ENCODE results near the gene C17orf100.
"Not testable (repeated sequence)": the region's sequence is repeated elsewhere in the genome, so short reads cannot be mapped to it uniquely, and the experiment has no call there.

Gene C17orf100

DNA sequence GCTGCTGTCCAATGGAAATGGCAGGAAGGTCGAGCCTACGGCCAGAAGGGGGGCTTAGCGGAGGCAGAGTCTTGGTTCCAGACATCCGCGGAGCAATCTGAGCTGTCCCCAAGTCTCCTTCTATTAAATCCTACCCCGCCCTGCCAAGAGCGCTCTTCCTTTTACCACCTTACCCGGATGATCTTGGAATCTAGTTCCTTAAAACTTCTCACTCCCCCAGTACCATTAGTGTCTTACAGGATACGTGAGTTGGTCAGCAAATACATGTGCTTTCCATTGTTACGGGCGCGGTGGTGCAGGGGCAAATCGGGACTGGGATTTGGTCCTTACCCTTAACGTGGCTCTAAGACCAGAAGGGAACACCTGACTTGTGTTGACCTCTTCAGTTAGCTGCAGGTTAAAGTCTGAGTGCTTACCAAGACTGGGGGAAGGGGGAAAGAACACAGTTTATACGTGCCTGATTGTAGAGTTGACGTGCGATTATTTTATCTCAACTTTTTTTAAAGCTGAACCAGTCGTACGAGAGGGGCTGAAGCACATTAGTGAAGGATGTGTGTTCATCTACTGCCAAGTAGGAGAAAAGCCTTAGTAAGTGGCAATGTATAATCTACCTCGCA lies 10.2 kb upstream of the C17orf100 start:
- Histone ChIP-seq H3K4me1 (ENCODE audit: control insufficient read depth in 1 of 2, insufficient read depth in 2 of 2, low read length in 2 of 2) (peaks cover 0 to 27% of the 10 kb centered on the region in 2 donors), H3K36me3 (ENCODE audit: control insufficient read depth in 1 of 2, insufficient read depth in 2 of 2, low read length in 2 of 2) (peaks cover 16 to 28% of the 10 kb centered on the region in 2 donors), H3K27ac (ENCODE audit: low read length) (peak overlapping the region; percentile 93), H3K9me3 (ENCODE audit: control insufficient read depth in 1 of 2, low read length in 2 of 2) (no peaks in the 10 kb centered on the region), H3K4me3 (ENCODE audit: low read depth in 1 of 2, low read length in 2 of 2) (peak overlapping the region; percentile 79 to 96), H3K27me3 (ENCODE audit: low read depth, low read length) (no peaks in the 10 kb centered on the region)

DNA sequence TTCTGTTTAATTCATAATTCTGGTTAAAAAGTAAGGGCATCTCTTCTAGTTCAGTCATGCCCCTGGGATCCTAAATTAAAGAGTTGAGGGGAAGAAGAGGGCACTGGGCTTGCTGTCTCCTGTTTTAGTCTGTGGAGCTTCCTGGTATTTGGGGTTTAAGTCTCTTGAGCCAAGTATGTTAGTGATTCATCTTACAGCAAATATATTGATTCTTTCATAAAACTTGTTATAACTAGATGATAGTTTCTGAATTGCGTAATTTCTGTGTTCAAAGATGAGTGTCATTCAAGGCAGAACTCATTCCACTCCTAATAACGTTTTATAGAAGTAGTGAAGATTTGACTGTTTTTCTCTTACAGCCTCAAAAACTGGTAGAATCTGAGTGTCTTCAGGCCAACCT lies 9.0 kb upstream of the C17orf100 start:
- Histone ChIP-seq H3K9me3 (ENCODE audit: control insufficient read depth in 1 of 2, low read length in 2 of 2) (no peaks in the 10 kb centered on the region), H3K27me3 (ENCODE audit: low read depth, low read length) (no peaks in the 10 kb centered on the region), H3K36me3 (ENCODE audit: control insufficient read depth in 1 of 2, insufficient read depth in 2 of 2, low read length in 2 of 2) (peaks cover 16 to 34% of the 10 kb centered on the region in 2 donors), H3K4me1 (ENCODE audit: control insufficient read depth in 1 of 2, insufficient read depth in 2 of 2, low read length in 2 of 2) (peaks cover 0 to 27% of the 10 kb centered on the region in 2 donors), H3K27ac (ENCODE audit: low read length) (no peak overlapping the region), H3K4me3 (ENCODE audit: low read depth in 1 of 2, low read length in 2 of 2) (no peak overlapping the region)

DNA sequence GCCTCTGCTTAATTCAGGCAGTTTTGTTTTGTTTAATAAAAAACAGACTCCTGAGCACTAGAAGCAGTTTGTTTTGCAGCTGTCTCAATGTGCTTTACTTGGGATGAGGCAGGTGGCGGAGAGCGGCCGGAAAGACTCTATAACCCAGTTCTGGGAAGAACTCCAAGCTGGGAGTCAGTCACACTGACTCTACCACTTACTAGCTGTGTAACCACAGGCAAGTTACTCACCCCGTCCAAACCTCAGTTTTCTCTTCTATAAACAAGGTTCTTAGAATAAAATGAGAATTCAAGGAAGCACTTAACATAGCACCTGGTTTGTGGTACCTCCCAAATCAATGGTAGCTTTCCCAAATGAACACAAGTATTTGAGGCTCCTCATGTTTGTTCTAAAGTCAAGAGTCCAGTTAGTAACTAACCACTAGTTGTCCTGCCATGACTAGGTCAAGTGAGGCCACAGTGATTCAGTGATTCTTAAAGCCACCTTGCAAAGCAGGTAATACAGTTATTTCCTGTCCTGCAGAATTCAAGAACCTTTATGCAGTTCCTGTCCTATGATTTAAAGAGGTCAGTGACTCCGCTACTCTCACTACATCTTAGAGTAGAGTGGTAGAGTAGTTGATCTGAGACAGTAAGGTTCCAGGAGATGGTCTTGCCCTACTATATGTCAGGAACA lies 8.0 kb upstream of the C17orf100 start:
- Histone ChIP-seq H3K4me1 (ENCODE audit: control insufficient read depth in 1 of 2, insufficient read depth in 2 of 2, low read length in 2 of 2) (peaks cover 0 to 23% of the 10 kb centered on the region in 2 donors), H3K27me3 (ENCODE audit: low read depth, low read length) (no peaks in the 10 kb centered on the region), H3K27ac (ENCODE audit: low read length) (no peak overlapping the region), H3K4me3 (ENCODE audit: low read depth in 1 of 2, low read length in 2 of 2) (no peak overlapping the region), H3K36me3 (ENCODE audit: control insufficient read depth in 1 of 2, insufficient read depth in 2 of 2, low read length in 2 of 2) (peaks cover 25 to 43% of the 10 kb centered on the region in 2 donors), H3K9me3 (ENCODE audit: control insufficient read depth in 1 of 2, low read length in 2 of 2) (no peaks in the 10 kb centered on the region)

DNA sequence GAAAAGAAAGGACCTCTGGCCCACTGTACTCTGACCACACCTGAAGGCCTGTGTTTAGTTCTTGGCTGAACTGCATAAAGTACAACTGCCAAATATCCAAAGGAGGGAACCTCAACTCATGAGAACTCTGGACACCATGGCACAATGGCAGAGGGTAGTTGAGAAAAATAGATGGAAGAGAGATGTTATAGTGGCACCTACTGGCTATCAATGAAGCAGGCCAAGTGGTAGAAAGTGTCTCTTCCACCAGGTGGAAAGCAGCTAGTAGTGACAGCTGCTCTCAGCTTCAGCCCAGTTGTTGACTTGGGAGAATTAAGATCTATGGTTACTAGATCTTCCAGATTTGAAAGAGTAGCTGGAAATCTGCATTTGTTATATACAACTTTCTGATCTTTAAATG lies 3.4 kb upstream of the C17orf100 start:
- peaks cover 31 to 45% of the 10 kb centered on the region in 2 donors for H3K36me3 ChIP-seq (ENCODE audit: control insufficient read depth in 1 of 2, insufficient read depth in 2 of 2, low read length in 2 of 2)
- H3K4me3 ChIP-seq (ENCODE audit: low read depth in 1 of 2, low read length in 2 of 2) = no peak overlapping the region
- no peaks in the 10 kb centered on the region for H3K9me3 ChIP-seq (ENCODE audit: control insufficient read depth in 1 of 2, low read length in 2 of 2)
- no peak overlapping the region for H3K27ac ChIP-seq (ENCODE audit: low read length)
- no peaks in the 10 kb centered on the region for H3K27me3 ChIP-seq (ENCODE audit: low read depth, low read length)
- peaks cover 13 to 24% of the 10 kb centered on the region in 2 donors for H3K4me1 ChIP-seq (ENCODE audit: control insufficient read depth in 1 of 2, insufficient read depth in 2 of 2, low read length in 2 of 2)

DNA sequence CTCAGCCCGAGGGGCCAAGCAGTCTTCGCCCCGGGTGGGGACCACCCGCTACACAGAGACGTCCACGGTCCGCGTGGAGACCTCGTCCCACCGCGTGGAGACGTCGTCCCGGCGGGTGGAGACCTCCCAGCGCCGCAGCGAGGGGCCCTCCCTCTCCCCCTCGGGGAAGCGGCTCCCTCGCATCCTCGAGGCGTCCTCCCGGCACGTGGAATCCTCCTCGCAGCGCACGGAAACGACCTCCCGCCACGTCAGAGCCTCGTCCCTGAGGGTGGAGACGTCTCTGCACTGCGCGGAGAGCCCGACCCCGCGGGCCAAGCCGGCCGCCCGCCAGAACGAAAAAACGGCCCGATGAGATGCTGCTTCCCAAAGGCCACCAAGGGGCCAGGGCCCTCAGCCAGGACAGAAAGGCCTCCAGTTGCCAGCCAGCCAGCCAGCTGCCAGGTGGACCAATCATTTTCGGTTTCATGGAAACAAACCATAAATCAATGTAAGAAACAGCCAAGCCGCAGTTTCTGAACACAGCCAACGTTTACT lies 424 bp downstream of the C17orf100 start:
- H3K27me3 ChIP-seq (ENCODE audit: low read depth, low read length) = peaks cover 13% of the 10 kb centered on the region
- no peaks in the 10 kb centered on the region for H3K9me3 ChIP-seq (ENCODE audit: control insufficient read depth in 1 of 2, low read length in 2 of 2)
- H3K4me1 ChIP-seq (ENCODE audit: control insufficient read depth in 1 of 2, insufficient read depth in 2 of 2, low read length in 2 of 2) = peaks cover 13 to 37% of the 10 kb centered on the region in 2 donors
- peak overlapping the region; percentile 84 to 99 for H3K4me3 ChIP-seq (ENCODE audit: low read depth in 1 of 2, low read length in 2 of 2)
- H3K27ac ChIP-seq (ENCODE audit: low read length) = peak overlapping the region; percentile 31
- peaks cover 17 to 23% of the 10 kb centered on the region in 2 donors for H3K36me3 ChIP-seq (ENCODE audit: control insufficient read depth in 1 of 2, insufficient read depth in 2 of 2, low read length in 2 of 2)

DNA sequence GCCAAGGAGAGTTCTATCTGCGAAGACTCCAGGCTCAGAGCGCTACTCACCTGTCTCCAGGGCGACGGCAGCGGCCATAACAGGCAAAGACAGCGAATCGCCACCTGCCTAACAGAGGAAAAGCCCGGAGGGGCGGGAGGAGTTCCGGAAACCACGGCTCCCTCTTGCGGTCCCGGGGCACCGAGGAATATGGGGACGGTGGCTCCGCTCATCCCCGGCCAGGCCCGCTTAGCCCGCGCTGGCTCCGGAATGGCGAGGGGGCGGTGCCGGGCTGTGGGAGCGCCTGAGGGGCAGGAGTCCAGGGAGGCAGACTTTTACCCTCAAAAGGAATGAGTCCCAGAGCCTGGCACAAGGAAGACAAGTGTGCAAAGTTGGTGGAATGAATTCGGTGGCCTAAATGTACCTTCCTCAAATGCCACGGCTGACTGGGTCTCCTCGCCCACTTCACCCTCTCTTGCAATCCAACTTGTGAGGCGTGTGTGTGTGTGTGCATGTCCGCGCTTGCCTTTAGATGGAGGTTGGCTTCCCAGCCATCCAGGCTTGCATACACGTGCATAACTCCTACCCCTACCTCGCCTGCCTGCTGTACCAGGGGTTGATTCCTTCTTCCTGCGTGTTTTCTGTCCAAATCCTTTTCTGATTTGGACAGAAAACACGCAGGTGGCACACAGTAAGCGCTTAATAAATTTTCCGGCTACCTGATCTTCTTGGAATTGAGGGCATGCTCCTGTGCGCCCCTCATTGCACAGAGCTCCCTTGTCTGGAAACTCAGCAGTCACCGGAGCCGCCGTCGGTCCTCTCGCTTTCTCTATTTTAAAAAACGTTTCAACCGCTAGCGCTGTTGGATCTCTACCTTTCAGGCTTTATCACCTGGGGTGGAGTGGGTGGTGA lies 3.5 kb downstream of the C17orf100 start:
- Histone ChIP-seq H3K4me3 (ENCODE audit: low read depth in 1 of 2, low read length in 2 of 2) (peak overlapping the region; percentile 5 to 26), H3K27ac (ENCODE audit: low read length) (no peak overlapping the region), H3K27me3 (ENCODE audit: low read depth, low read length) (peaks cover 13% of the 10 kb centered on the region), H3K4me1 (ENCODE audit: control insufficient read depth in 1 of 2, insufficient read depth in 2 of 2, low read length in 2 of 2) (peaks cover 9 to 29% of the 10 kb centered on the region in 2 donors), H3K9me3 (ENCODE audit: control insufficient read depth in 1 of 2, low read length in 2 of 2) (no peaks in the 10 kb centered on the region), H3K36me3 (ENCODE audit: control insufficient read depth in 1 of 2, insufficient read depth in 2 of 2, low read length in 2 of 2) (no peaks in the 10 kb centered on the region)

DNA sequence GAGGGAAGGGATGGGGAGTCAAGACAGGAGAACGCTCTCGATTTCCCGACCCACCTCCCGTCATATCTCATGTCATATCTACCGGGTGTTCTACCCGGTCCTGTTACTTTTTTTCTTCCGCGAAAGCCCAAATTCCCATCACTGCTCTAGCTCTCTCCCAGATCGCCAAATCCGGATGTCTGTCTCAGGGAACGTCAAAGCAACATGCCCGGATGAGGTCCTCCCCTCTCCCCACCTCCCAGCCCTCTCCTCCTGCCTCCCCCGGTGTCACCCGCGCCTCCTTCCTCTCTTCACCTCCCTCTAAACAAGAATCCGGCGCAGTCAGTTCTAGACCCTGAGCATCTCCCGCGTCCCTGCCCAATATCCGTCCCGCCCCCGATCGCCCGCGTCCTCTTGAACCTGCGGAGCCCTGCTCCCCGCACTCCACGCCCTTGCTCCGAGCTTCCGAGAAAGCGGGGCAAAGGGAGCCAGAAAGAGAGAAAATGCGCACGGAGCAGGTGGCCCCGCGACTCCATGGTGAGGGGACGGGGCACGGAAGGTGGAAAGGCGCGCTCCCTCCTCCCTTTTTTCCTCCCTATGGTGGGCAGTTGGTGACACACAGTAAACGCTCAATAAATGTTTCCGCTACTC lies 4.3 kb downstream of the C17orf100 start:
- Histone ChIP-seq H3K4me3 (ENCODE audit: low read depth in 1 of 2, low read length in 2 of 2) (peak overlapping the region in 1 of 2 donors; percentile 26), H3K27me3 (ENCODE audit: low read depth, low read length) (peaks cover 13% of the 10 kb centered on the region), H3K4me1 (ENCODE audit: control insufficient read depth in 1 of 2, insufficient read depth in 2 of 2, low read length in 2 of 2) (peaks cover 4 to 23% of the 10 kb centered on the region in 2 donors)
- H3K27ac ChIP-seq (ENCODE audit: low read length); H3K36me3 ChIP-seq (ENCODE audit: control insufficient read depth in 1 of 2, insufficient read depth in 2 of 2, low read length in 2 of 2); H3K9me3 ChIP-seq (ENCODE audit: control insufficient read depth in 1 of 2, low read length in 2 of 2): not testable (repeated sequence)

DNA sequence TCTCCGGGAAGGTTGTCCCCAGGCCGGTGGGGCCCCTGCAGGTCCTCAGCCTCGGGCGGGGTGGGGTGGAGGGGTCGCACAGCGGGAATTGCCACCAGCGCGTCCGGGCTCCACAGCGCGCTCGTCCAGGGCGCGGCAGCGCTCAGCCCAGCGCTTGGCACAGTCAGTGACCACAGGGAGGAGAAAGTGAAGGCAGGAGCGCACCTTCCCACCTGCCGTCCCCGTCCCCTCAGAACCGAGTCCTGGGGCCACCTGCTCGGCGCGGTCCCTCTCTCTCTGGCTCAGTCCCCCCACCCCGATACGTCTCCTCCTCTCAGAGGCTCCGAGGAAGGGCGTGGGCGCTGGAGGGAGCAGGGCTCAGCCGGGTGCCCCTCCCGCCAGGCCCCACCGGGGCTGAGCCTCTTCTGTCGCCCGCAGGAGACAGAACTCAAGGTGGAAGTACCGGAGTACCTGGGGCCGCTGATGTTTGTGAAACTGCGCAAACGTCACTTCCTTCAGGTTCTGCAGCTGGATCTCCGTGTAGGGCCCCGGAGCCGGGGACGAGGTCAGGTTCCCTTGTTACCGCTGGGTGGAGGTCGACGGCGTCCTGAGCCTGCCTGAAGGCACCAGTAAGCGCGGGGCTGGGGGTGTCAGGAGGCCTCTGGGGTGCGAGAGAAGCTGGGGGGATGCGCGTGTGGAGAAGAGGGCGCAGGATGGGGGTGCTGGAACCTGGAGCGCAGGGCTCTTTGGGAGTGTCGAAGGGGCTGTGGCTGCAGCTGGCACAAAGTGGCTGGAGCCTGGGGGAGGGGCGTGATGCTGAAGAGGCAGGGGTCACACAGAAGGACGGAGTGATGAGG lies 5.5 kb downstream of the C17orf100 start:
- not testable (repeated sequence) for H3K4me3 ChIP-seq (ENCODE audit: low read depth in 1 of 2, low read length in 2 of 2); H3K27ac ChIP-seq (ENCODE audit: low read length); H3K9me3 ChIP-seq (ENCODE audit: control insufficient read depth in 1 of 2, low read length in 2 of 2); H3K36me3 ChIP-seq (ENCODE audit: control insufficient read depth in 1 of 2, insufficient read depth in 2 of 2, low read length in 2 of 2)
- peaks cover 13% of the 10 kb centered on the region for H3K27me3 ChIP-seq (ENCODE audit: low read depth, low read length)
- H3K4me1 ChIP-seq (ENCODE audit: control insufficient read depth in 1 of 2, insufficient read depth in 2 of 2, low read length in 2 of 2) = peaks cover 4 to 18% of the 10 kb centered on the region in 2 donors

DNA sequence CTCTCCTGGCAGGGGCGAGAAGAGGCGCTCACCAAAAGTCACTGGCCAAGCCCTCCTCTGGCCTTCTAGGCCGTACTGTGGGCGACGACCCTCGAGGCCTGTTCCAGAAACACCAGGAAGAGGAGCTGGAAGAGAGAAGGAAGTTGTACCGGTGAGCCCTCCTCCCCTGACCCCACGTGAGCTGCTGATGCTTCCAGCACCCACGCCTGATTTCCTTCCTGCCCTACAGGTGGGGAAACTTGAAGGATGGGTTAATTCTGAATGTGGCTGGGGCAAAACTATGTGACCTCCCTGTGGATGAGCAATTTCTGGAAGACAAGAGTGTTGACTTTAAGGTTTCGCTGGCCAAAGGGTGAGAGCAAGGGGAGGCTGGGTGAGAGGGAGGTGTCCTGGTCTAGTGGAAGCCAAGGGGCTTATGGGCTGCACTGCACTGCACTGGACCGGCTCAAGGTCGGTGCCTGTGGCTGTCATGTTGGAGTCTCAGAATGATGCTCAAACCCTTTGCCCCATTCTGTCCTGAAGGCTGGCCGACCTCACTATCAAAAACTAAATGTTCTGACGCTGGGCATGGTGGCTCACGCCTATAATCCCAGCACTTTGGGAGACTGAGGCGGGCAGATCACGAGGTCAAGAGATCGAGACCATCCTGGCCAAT lies 6.2 kb downstream of the C17orf100 start:
- H3K9me3 ChIP-seq (ENCODE audit: control insufficient read depth in 1 of 2, low read length in 2 of 2) = no peaks in the 10 kb centered on the region
- H3K4me3 ChIP-seq (ENCODE audit: low read depth in 1 of 2, low read length in 2 of 2) = no peak overlapping the region
- no peak overlapping the region for H3K27ac ChIP-seq (ENCODE audit: low read length)
- peaks cover 0 to 13% of the 10 kb centered on the region in 2 donors for H3K4me1 ChIP-seq (ENCODE audit: control insufficient read depth in 1 of 2, insufficient read depth in 2 of 2, low read length in 2 of 2)
- peaks cover 13% of the 10 kb centered on the region for H3K27me3 ChIP-seq (ENCODE audit: low read depth, low read length)
- H3K36me3 ChIP-seq (ENCODE audit: control insufficient read depth in 1 of 2, insufficient read depth in 2 of 2, low read length in 2 of 2) = no peaks in the 10 kb centered on the region

DNA sequence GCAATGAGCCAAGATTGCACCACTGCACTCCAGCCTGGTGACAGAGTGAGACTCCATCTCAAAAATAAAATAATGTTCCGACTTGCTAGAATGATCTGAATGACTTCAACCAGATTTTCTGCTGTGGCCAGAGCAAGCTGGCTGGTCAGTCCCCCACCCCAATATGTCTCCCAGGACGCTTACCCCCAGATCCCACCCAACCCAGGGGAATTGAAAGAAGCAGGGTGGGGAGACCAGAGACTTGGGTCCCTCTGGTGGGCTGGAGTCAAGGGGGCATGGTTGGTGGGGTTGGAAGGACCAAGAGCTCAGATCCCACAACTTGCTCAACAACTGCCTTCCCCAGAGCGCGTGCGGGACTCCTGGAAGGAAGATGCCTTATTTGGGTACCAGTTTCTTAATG lies 6.8 kb downstream of the C17orf100 start:
- H3K4me3 ChIP-seq (ENCODE audit: low read depth in 1 of 2, low read length in 2 of 2); H3K36me3 ChIP-seq (ENCODE audit: control insufficient read depth in 1 of 2, insufficient read depth in 2 of 2, low read length in 2 of 2); H3K9me3 ChIP-seq (ENCODE audit: control insufficient read depth in 1 of 2, low read length in 2 of 2); H3K27ac ChIP-seq (ENCODE audit: low read length): not testable (repeated sequence)
- H3K4me1 ChIP-seq (ENCODE audit: control insufficient read depth in 1 of 2, insufficient read depth in 2 of 2, low read length in 2 of 2) = peaks cover 0 to 13% of the 10 kb centered on the region in 2 donors
- peaks cover 13% of the 10 kb centered on the region for H3K27me3 ChIP-seq (ENCODE audit: low read depth, low read length)
